ENCODE results near the gene RPS27L.

The RPS27L gene

DNA sequence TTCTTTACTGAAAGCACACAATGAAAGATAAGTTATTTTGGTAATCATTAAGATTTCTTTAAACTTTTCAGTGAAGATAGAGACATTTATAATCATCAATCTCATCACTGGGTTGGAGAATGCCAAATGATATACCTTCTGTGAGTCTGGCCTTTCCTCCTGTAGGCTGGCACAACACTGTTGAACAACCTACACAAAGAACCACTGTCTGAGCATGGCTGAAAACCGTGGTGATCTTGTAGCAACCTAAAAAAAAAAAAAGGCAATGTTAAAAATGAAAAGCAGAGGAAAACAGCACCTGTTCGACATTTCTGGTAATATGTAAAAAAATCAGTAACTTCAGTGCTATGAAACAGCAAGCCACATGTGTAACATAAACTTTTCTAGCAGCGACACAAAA is 1.8 kb downstream of the RPS27L start (continued):
- TF ChIP-seq, protein P1, sequence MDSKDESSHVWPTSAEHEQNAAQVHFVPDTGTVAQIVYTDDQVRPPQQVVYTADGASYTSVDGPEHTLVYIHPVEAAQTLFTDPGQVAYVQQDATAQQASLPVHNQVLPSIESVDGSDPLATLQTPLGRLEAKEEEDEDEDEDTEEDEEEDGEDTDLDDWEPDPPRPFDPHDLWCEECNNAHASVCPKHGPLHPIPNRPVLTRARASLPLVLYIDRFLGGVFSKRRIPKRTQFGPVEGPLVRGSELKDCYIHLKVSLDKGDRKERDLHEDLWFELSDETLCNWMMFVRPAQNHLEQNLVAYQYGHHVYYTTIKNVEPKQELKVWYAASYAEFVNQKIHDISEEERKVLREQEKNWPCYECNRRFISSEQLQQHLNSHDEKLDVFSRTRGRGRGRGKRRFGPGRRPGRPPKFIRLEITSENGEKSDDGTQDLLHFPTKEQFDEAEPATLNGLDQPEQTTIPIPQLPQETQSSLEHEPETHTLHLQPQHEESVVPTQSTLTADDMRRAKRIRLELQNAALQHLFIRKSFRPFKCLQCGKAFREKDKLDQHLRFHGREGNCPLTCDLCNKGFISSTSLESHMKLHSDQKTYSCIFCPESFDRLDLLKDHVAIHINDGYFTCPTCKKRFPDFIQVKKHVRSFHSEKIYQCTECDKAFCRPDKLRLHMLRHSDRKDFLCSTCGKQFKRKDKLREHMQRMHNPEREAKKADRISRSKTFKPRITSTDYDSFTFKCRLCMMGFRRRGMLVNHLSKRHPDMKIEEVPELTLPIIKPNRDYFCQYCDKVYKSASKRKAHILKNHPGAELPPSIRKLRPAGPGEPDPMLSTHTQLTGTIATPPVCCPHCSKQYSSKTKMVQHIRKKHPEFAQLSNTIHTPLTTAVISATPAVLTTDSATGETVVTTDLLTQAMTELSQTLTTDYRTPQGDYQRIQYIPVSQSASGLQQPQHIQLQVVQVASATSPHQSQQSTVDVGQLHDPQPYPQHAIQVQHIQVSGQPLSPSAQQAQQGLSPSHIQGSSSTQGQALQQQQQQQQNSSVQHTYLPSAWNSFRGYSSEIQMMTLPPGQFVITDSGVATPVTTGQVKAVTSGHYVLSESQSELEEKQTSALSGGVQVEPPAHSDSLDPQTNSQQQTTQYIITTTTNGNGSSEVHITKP (tag by site-specific recombination; IDR thresholded peaks at IDR 0.05): no peak
- TF ChIP-seq ZNF658 (tag by site-specific recombination; IDR thresholded peaks at IDR 0.05) (no peak), ZNF837 (tag by site-specific recombination; IDR thresholded peaks at IDR 0.05) (no peak), ZNF266 (tag by site-specific recombination; IDR thresholded peaks at IDR 0.05; ENCODE audit: low read depth) (no peak), ZNF596 (tag by site-specific recombination; IDR thresholded peaks at IDR 0.05) (no peak), ZNF777 (tag by site-specific recombination; IDR thresholded peaks at IDR 0.05; ENCODE audit: borderline replicate concordance) (no peak), YY2 (tag by site-specific recombination; IDR thresholded peaks at IDR 0.05) (no peak), ZNF155 (tag by site-specific recombination; IDR thresholded peaks at IDR 0.05) (no peak), ZNF132 (tag by site-specific recombination; IDR thresholded peaks at IDR 0.05; ENCODE audit: borderline replicate concordance) (no peak), ZNF707 (tag by site-specific recombination; IDR thresholded peaks at IDR 0.05) (no peak), ZNF174 (tag by site-specific recombination; IDR thresholded peaks at IDR 0.05) (no peak)
- TF ChIP-seq, protein P2, sequence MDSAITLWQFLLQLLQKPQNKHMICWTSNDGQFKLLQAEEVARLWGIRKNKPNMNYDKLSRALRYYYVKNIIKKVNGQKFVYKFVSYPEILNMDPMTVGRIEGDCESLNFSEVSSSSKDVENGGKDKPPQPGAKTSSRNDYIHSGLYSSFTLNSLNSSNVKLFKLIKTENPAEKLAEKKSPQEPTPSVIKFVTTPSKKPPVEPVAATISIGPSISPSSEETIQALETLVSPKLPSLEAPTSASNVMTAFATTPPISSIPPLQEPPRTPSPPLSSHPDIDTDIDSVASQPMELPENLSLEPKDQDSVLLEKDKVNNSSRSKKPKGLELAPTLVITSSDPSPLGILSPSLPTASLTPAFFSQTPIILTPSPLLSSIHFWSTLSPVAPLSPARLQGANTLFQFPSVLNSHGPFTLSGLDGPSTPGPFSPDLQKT (IDR thresholded peaks at IDR 0.05; ENCODE audit: borderline replicate concordance, low read depth, low read length): no peak
- TF ChIP-seq, protein P3, sequence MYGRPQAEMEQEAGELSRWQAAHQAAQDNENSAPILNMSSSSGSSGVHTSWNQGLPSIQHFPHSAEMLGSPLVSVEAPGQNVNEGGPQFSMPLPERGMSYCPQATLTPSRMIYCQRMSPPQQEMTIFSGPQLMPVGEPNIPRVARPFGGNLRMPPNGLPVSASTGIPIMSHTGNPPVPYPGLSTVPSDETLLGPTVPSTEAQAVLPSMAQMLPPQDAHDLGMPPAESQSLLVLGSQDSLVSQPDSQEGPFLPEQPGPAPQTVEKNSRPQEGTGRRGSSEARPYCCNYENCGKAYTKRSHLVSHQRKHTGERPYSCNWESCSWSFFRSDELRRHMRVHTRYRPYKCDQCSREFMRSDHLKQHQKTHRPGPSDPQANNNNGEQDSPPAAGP (tag by site-specific recombination; IDR thresholded peaks at IDR 0.05): no peak

DNA sequence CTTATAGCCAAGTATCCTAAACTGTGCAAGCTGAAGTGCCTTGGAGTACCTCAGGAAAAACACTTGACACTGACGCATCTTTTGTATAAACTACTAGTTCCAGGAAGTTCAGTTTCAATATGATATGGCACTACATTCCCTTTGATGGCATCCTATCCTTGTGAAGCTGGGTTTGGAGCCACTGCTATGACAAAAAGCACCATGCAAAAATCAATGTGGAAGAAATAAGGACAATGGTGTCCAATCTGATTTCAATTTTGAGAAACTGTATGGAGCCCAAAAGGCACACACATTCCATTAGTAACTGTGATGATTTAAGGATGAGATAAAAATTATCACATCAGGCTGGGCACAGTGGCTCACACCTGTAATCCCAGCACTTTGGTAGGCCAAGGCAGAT is 5.6 kb downstream of the RPS27L start:
- Histone ChIP-seq H3K27ac (ENCODE audit: extremely low read depth, low read depth, low read length) (no peak overlapping the region), H3K9me3 (ENCODE audit: control insufficient read depth, insufficient read depth, low read depth, low read length) (no peaks in the 10 kb centered on the region), H3K4me3 (ENCODE audit: low read depth, low read length) (no peak overlapping the region), H3K36me3 (ENCODE audit: control insufficient read depth in 2 of 2, insufficient read depth in 1 of 2, low read length in 2 of 2) (peaks cover 11 to 39% of the 10 kb centered on the region in 2 experiments), H3K4me1 (ENCODE audit: control insufficient read depth, insufficient read depth, low read length) (no peaks in the 10 kb centered on the region)
- ChIA-PET POLR2A (no interaction called here), CTCF (no interaction called here)
- TF ChIP-seq ZNF658 (tag by site-specific recombination; IDR thresholded peaks at IDR 0.05) (no peak), ZNF157 (tag by site-specific recombination; IDR thresholded peaks at IDR 0.05) (no peak), ZNF521 (tag by site-specific recombination; IDR thresholded peaks at IDR 0.05) (no peak), ZFHX2 (tag by site-specific recombination; conservative IDR thresholded peaks at IDR 0.05) (no peak), ZNF514 (tag by site-specific recombination; IDR thresholded peaks at IDR 0.05) (no peak), ZNF350 (tag by site-specific recombination; IDR thresholded peaks at IDR 0.05) (no peak), ZNF600 (tag by site-specific recombination; IDR thresholded peaks at IDR 0.05) (no peak), ZNF114 (tag by site-specific recombination; IDR thresholded peaks at IDR 0.05) (no peak), ZNF707 (tag by site-specific recombination; IDR thresholded peaks at IDR 0.05) (no peak), ZNF561 (tag by site-specific recombination; IDR thresholded peaks at IDR 0.05; ENCODE audit: borderline replicate concordance) (no peak)
- TF ChIP-seq, protein P4, sequence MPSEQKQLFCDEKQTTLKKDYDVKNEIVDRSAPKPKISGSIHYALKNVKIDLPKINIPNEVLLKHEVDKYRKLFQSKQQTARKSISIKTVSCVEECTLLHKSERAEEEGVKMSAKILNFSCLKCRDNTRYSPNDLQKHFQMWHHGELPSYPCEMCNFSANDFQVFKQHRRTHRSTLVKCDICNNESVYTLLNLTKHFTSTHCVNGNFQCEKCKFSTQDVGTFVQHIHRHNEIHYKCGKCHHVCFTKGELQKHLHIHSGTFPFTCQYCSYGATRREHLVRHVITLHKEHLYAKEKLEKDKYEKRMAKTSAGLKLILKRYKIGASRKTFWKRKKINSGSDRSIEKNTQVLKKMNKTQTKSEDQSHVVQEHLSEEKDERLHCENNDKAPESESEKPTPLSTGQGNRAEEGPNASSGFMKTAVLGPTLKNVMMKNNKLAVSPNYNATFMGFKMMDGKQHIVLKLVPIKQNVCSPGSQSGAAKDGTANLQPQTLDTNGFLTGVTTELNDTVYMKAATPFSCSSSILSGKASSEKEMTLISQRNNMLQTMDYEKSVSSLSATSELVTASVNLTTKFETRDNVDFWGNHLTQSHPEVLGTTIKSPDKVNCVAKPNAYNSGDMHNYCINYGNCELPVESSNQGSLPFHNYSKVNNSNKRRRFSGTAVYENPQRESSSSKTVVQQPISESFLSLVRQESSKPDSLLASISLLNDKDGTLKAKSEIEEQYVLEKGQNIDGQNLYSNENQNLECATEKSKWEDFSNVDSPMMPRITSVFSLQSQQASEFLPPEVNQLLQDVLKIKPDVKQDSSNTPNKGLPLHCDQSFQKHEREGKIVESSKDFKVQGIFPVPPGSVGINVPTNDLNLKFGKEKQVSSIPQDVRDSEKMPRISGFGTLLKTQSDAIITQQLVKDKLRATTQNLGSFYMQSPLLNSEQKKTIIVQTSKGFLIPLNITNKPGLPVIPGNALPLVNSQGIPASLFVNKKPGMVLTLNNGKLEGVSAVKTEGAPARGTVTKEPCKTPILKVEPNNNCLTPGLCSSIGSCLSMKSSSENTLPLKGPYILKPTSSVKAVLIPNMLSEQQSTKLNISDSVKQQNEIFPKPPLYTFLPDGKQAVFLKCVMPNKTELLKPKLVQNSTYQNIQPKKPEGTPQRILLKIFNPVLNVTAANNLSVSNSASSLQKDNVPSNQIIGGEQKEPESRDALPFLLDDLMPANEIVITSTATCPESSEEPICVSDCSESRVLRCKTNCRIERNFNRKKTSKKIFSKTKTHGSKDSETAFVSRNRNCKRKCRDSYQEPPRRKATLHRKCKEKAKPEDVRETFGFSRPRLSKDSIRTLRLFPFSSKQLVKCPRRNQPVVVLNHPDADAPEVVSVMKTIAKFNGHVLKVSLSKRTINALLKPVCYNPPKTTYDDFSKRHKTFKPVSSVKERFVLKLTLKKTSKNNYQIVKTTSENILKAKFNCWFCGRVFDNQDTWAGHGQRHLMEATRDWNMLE (tag by site-specific recombination; conservative IDR thresholded peaks at IDR 0.05; ENCODE audit: low read depth): no peak

All from HEK293 (cell line).